Renal cortex interstitium (tissue), 11 donors: ENCODE measurements around the gene SMAD5. TPM values are rescaled to one million over a fixed set of nuclear protein-coding genes. Genes with fewer than 3 reads are reported as not detected.
A peak's percentile ranks its signal among the peaks of the same experiment; 100 is the strongest.

Source experiments
- DNase-seq, 11 donors: peaks; one replicate each; pipeline ENCODE4 v3.0.0-alpha.2; 2013; ENCODE audit warnings: low read depth in 9 of 11, low spot score in 4 of 11; ENCODE audit errors: extremely low read depth in 1 of 11
- polyA plus RNA-seq, 3 donors: library from polyadenylated mRNA; unstranded; fragments of 120-200 nt; gene quantifications; one replicate each; pipeline ENCODE4 v1.2.1, GENCODE V29; 2013; ENCODE audit not compliant: insufficient read length in 3 of 3

The SMAD5 gene
- polyA plus RNA-seq, 3 donors, result 64.6 to 77.0 (median 68.9) TPM

DNA sequence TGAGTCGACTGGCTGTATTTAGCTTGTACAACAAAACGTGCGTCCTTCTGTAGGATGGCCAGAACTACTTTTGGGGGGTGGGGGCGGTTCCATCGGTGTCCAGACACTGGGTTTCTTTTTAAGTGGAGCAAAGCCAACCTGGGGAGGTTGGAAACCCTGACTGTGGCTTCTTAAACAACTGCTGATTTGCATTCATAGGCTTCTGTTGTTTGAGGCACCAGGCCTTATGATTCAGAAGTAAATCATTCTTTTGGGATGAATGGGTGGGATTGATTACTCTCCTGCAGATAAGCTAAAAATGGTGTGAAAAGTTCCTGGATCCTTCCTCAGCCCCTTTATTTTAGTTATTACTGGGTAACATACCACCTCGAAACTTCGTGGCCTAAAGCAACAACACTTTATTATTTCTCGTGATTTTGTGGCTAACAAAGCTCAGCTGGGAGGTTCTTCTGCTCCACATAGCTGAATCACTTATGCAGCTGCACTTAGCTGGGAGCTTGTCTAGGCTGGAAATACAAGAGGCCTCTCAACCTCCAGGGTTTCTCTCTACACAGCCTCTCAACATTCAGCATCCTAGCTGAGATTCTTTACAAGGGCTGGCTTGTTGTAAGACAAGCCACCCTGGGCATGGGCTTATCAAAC, 72.5 kb downstream of the SMAD5 start:
- no peak for DNase-seq

GRCh38 chr5:136205941-136206340, 73.3 kb downstream of the SMAD5 start:
- DNase-seq, result no peak

- no peak for DNase-seq
Observed at GRCh38 chr5:136206361-136206760, 73.7 kb downstream of the SMAD5 start.

- DNase-seq, result no peak
Observed at GRCh38 chr5:136207631-136208030, 75.0 kb downstream of the SMAD5 start.

DNA sequence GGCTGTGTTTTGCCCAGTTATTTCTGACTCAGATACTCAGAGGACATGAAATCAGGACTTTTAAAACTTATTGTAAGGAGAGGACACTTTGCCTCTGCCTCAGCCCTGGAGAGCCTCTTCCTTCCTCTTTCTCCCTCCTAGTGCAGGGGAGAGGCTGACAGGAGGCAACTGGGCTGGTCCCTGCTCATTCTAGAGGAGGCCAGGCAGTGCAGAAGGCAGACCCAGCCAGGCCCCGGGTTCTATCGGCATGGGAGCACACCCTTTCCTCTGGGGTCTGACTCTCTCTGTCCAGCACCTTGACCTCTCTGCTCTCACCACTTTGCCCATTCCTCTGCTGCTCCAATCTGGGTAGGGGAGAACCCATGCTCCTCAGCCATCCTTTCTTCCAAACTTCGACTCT, 76.3 kb downstream of the SMAD5 start:
- DNase-seq, result no peak

- DNase-seq, result no peak
Observed at GRCh38 chr5:136209346-136209910, 76.8 kb downstream of the SMAD5 start.

DNA sequence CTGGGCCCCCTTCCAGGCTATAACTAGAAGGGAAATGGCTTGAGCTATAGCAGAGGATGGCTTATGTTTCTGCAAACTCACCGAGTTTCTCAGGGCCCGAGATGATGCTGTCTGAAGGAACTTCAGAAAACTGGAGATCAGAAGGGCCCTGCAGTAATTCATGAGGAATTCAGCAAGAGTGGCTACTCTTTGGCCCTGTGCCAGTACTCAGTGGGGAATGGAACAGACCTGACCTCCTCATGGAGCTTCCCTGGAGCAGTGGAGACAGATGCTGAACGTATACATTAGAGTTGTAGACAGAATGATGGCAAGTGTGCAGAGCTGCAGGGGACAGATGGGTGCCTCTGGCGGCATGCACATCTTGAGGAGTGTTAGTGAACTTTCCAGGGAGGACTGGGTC, 77.6 kb downstream of the SMAD5 start:
- DNase-seq, result no peak

GRCh38 chr5:136211282-136212040, 78.8 kb downstream of the SMAD5 start:
- DNase-seq, result no peak

DNA sequence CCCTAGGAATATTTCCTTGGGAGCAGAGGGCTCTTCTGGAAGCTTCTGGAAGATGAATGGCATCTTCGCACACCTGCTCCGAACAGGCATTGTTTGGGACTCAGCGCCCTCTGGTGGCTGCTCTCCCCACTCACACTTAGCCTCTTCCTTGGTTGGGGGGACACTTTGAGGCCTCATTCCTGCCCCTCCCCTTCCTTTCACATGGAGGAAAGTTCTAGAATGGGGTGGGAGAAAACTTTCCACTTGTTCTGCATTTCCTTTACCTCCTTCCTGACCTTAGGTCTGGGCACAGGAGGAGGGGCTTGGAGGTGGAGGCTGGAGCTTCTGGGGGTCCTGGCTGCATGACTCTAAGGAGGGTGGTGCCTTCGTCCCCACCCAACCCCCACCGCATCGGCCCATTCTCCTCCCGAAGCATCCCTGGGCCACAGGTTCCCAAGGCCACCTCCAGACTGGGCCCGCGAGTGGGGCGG, 79.6 kb downstream of the SMAD5 start:
- no peak for DNase-seq

DNA sequence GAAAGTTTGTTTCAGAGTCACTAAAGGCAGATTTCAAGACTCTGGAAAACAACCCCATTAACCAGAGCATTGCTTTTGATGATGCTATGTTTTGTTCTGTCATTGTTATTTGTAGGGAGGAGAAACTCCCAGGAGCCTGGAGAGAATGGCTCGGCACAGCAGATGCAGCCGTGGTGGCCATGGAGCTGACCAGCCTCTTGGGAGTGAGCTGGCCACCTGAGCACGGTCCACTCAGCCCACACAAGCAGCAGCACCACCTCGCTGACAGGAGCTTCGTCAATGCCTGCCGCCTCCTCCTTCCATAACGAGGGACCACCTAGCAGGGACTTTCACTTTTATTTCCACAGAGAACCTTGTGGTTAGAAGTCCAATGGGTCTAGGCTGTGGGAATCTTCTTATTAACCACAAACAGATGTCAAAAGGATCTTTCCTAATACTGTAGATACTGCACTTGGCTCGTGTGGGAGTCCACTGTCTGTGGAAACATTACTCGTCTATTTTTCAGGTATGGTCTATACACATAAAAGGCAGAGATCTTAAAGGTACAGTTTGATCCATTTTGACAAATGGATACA, 81.4 kb downstream of the SMAD5 start:
- DNase-seq, result no peak

GRCh38 chr5:136215812-136216211, 83.2 kb downstream of the SMAD5 start:
- DNase-seq, result no peak

- no peak for DNase-seq
Observed at GRCh38 chr5:136216230-136216629, 83.6 kb downstream of the SMAD5 start.

DNA sequence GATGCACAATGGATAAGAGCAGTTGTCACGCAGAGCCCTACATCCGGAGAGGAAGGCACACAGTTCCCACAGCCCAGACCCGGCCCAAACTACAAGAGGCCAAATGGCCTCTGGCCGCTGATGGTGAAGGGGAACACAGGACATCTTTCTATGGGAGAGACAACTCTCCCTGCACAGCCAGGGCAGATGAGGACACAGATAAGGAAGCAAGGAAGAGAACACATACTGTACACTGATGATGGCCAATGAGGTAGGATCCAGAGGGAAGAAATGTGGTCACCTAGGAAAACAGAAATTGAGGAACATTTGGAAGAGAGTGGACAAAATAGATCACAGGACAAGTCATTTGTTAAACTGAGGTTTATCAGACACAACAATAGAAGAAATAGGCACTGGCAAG, 88.7 kb downstream of the SMAD5 start:
- DNase-seq, result no peak

DNA sequence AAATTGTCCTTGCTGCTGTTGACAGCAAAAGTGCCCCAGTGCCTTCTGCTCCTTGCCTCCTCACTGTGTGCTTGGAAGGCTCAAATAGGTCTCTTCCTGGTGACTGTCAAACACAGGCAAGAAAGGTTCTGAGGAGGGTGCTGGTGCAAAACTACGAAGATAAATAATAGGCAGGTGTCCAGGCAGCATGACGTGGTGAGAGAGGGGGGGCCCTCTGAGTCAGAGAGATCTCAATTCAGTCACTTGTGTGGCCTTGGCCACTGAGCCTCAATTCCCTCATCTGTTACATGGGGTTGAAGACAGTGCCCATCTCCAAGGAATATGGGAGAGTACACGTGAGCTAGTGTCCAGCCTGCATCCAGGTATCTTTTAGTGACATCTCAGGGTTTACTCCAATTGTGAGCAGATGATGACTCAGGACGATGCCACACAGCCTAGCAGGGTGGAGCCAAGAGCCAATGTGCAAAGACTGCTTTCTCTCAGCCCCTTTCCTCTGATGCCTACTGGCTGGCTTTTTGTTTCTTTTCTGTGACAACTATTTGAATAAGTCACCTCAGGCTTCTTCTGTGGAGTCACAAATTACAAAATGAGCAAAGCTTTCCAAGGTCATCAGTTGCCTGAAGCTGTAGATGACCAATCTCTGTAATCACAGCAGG, 90.1 kb downstream of the SMAD5 start:
- DNase-seq, result no peak

DNA sequence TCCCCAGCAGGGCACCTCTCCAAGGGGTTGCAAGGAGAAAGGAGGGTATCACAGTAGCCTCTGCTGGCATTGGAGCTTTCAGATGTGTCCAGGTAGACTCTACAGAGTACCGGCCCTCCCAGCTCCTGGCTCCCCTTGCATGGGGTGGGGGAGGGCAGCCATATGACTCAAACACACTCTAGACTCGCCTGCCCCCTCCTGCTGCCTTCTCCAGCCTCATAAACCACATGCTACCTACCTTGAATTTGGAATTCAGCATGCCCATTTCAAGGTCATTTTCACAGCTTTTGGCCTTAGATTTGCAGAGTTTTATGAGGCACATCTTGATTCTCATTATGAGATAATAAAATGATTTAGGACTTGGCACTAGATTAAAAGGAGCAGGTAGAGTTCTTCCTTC, 93.2 kb downstream of the SMAD5 start:
- no peak for DNase-seq

- DNase-seq, result no peak
Observed at GRCh38 chr5:136226401-136226800, 93.8 kb downstream of the SMAD5 start.

GRCh38 chr5:136228136-136228757, 95.6 kb downstream of the SMAD5 start:
- peak in 1 of 11 donors; percentile 28 for DNase-seq

DNA sequence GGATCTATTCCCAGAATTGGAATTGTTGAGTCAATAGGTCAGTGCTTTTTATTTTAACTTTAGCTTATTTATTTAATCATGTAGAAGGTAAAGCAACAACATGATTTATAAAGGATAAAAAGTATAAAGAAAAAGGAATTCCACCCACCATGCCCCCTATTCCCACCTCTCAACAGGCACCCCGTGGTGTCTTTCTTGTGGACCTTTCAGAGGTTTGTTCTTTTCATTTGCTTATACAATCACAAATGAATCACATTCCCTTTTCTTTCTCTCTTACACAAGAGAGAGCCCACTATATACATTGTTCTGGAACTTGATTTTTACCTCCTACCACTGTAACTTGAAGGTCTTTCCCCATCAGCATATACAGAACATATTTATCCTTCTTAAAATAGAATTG, 97.5 kb downstream of the SMAD5 start:
- no peak for DNase-seq

GRCh38 chr5:136232316-136232715, 99.7 kb downstream of the SMAD5 start:
- no peak for DNase-seq
